ENCODE data around the gene COPS9.

- TF ChIP-seq CTCF (IDR thresholded peaks at IDR 0.05): no peak
- no peak for TF ChIP-seq POLR2AphosphoS5 (IDR thresholded peaks at IDR 0.05; ENCODE audit: low read depth, low read length)
- no peak for TF ChIP-seq REST (IDR thresholded peaks at IDR 0.05; ENCODE audit: insufficient read depth in 1 of 2, low read depth in 2 of 2, low read length in 1 of 2)
- TF ChIP-seq SIN3A (IDR thresholded peaks at IDR 0.05; ENCODE audit: borderline replicate concordance, insufficient read depth, low read depth, low read length): no peak
These were observed 1.6 kb upstream of the COPS9 start for GRCh38 chr2:240137596-240138253.
